Measurements from ENCODE around the gene TGFA.

DNA sequence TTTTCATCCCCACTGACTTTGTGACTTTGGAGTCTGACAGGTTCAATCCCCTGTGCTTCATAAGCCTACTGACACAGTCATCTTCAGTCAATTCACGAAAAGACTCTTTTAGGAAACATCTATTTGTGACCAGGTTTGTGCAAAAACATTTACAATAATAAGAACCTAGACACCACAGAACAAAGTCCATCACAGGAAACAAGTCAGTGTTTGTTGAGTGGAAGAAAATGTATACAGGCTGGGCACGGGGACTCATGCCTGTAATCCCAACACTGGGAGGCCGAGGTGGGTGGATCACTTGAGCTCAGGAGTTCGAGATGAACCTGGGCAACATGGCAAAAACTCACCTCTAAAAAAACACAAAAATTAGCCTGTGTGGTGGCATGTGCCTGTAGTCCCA lies 49.7 kb downstream of the TGFA start:
- TF ChIP-seq, protein P1, sequence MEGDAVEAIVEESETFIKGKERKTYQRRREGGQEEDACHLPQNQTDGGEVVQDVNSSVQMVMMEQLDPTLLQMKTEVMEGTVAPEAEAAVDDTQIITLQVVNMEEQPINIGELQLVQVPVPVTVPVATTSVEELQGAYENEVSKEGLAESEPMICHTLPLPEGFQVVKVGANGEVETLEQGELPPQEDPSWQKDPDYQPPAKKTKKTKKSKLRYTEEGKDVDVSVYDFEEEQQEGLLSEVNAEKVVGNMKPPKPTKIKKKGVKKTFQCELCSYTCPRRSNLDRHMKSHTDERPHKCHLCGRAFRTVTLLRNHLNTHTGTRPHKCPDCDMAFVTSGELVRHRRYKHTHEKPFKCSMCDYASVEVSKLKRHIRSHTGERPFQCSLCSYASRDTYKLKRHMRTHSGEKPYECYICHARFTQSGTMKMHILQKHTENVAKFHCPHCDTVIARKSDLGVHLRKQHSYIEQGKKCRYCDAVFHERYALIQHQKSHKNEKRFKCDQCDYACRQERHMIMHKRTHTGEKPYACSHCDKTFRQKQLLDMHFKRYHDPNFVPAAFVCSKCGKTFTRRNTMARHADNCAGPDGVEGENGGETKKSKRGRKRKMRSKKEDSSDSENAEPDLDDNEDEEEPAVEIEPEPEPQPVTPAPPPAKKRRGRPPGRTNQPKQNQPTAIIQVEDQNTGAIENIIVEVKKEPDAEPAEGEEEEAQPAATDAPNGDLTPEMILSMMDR (IDR thresholded peaks at IDR 0.05; ENCODE audit: low read length), result no peak
- TF ChIP-seq EZH2 (IDR thresholded peaks at IDR 0.05; ENCODE audit: borderline replicate concordance, low read length), result no peak

Data from OCI-LY1 (cell line).